GM21825 (cell line): ENCODE measurements around the gene PRKCD.

Source experiments
- ATAC-seq: cut with Tn5 transposase; IDR thresholded peaks from one replicate; pipeline ENCODE4 v1.9.1; 2021; ENCODE audit warnings: mild to moderate bottlenecking, moderate library complexity; ENCODE audit not compliant: unreplicated experiment

The PRKCD gene

DNA sequence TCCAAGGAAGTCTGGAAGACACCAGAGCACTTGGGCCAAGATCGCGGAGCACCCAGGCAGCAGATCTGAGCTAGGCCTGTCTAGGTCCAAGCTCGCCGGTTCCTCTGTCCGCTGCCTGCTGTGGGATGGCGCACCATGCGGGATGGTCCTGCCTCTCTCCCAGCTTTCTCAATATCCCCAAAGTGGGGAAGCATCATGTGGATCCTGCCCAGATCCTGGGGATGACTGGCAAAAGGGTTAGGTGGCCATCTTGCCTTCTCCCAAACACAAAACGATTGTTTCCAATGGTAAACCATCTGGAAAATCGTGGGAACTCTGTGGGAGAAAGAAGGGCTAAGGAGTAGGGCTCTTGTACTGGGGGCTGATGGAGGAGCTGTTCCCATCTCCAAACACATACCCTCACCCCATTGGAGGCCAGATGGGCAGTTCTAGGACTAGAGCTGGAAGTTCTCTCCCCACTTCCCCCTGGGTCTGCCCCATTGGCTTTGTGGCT lies 8.9 kb downstream of the PRKCD start:
- ATAC-seq = no peak

DNA sequence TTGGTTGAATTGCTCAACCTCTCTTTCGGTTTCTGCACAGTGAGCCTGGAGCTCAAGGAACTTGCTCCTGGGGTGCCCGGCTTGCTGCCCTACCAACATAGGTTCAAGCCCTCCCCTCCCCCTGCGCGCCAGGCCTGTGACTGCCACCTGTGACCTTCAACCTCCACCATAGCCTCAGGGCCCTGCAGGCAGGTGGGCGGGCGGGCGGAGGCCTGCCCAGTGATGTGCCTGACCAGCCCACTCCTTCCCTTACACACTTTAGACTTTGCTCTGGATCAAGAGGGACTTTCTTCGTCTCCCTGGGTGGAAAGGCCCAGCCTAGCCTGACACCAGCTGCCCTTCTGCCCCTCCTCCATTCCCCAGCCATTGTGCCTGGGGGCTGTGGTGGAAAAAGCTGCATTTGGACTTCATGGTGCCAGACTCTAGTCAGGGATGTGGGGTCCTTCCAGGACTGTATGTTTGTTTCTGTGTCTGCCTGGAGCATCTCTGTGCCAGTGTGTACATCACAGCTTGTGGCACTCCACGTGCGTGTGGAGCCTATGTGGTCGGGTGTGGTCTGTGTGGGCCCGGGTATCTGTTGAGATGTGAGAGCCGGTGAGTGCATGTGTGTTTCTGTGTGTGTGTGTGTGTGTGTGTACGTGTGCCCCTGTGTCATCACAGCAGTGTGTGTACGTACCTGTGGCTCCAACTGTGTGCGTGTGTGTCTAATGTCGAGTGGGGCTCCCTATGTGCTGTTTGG lies 9.5 kb downstream of the PRKCD start:
- ATAC-seq = peak; percentile 40

DNA sequence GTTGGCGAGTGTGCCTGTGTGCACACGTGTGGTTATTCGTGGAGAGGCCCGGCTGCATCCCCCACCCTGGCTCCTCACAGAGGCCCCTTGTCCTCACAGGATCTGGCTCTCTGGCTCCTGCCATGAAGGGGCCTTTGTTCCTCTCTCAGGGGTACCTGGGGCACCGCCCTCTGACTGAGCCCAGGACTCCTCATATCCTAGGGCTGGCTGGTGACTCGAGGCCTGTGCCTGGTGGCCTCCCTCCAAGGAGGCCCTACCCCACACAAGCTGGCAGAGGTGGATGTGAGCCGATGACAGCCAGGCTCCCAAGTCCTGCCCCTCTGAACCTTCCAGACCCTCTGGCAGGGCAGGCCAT lies 10.0 kb downstream of the PRKCD start:
- no peak for ATAC-seq

DNA sequence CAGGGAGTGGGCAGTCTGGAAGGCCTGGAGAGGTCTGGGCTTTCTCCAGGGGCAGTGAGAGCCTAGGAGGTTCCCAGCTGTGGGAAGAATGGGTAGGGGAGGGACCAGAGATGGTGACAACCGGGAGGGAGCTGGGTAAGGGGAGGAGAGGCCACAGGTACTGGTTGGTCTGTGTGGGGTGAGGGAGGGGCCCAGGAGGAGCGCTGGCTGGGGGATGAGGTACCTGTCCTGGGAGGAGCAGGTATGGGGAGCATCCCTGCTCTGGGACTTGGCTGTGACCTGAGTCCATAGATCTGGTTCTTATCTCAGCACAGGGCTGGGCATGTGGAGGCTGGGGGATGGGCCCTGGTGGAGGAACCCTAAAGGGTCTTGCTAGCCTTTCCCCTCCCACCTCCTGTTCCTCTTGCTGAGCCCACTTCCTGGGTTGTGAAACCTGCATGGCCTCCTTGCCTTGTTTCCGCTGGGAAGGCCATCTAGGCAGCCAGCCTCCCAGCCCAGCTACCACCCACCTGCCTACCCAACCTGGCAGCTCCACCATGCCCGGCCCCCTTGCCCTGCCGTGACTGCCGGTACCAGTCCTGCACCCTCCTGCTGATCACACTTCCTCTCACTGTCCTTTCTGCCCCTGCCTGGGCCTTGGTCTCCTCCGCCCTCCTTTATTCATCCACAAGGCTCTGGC lies 11.0 kb downstream of the PRKCD start:
- ATAC-seq = no peak

DNA sequence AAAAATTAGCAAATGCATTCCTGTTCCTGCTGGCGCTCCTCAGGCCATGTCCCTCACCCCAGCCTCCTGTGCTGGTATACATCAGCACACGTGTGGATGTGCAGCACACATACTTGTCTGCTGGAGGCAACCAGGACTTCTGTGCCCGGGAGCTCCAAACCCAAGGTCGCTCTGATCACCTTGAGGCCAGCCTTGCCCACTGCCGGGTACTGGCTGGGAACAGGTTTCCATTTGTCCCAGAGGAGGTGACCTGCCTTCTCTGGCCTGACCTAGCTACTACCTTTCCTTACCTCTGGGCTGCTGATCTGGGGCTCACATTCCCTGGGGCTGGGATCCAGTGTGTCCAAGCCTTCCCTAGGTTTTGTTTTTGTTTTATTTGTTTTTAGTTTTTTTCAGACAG lies 12.1 kb downstream of the PRKCD start:
- ATAC-seq = no peak

DNA sequence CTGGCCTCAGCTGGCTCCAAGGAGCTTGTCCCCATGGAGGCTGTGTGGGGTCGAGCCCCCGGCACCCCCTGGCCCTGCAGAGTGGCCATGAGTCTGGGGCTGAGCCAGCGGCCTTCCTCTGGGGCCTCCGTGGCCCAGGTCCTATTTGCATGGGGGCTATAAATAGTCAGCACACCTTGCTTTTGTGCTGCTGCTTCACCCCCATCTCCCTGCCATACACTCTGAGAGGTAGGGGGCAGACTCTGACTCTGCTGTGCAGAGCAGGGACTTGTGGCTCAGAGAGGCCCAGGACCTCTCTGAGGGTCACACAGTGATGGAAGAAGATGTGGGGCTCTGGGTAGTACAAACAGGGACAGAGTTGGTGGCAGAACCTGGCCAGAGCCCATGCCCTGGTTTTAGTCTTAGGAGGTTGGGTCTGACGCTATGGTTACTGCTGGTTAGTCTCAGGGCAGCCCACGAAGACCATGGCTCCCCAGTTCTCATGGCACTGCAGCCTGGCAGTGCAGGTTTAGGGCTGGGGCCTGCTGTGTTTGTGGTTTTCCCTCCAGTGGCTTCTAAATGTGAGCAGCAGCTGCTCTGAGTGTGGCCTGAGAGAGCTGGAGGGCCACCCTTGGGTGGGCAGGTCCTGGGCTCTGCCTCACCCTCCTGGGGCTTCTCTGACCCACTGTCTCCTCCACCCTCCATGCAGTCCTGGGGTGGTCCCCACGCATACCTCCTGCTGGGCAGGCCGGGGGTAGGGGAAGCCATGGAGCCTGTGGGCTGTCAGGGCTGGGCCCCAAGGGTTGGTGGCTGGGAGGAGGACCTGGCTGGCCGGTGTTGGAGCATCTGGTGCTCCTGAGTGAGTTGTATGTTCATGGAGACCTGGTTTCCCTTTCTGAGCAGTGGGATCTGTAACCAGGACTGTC lies 13.6 kb downstream of the PRKCD start:
- peak; percentile 37 for ATAC-seq

DNA sequence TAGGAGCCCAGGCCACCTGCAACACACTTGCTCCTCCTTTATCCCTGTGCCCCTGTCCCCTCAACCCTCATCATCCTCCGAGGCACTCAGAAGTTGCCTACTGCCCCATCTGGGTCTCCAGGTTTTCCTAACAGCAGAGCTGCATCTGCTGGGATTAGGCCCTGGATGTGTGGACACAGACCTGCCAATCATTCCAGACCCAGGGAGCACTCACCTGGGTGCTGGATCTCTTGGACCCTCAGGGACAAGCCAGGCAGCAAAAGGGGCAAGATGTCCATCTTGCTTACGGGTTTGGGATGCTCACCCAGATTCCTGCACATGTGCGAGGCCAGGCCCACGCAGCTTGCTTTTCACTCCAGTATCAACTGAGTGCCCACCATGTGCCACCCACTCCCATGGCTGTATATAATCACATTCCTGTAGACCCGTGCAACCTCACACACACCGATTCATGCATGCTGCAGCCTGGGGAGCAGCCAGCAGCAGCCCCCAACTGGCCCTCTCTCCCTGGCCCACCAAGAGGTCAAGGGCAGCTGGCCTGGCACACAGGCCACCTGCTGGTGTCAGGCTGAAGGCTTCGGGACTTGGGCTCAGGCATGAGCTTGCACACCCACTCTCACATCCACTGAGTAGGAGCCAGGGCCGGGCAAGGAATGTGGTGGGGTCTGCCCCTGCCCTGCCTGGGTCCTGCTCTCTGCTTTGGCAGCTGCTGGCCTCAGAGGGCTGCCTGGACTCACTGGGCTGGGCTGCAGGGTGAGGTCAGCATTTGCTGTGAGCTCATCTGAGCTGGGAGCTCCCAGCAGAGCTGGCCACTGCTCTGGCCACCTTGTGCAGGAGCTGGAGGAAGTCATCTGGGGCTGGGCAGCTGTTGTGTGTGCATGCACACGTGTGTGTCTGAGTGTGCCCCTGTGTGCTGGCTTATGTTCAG lies 14.9 kb downstream of the PRKCD start:
- ATAC-seq = no peak

- ATAC-seq = no peak
Observed at GRCh38 chr3:53178246-53178645, 17.2 kb downstream of the PRKCD start.

DNA sequence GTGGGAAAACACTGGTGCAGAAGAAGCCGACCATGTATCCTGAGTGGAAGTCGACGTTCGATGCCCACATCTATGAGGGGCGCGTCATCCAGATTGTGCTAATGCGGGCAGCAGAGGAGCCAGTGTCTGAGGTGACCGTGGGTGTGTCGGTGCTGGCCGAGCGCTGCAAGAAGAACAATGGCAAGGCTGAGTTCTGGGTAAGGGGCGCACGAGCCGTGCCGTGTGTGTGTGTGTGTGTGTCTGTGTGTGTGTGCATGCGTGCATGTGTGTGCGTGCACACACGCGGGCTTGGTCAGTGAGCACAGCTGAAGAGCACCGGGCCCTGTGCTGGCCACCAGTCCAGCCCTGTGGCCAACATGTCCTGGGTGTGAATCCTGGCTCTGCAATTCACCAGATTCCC lies 18.6 kb downstream of the PRKCD start:
- no peak for ATAC-seq

DNA sequence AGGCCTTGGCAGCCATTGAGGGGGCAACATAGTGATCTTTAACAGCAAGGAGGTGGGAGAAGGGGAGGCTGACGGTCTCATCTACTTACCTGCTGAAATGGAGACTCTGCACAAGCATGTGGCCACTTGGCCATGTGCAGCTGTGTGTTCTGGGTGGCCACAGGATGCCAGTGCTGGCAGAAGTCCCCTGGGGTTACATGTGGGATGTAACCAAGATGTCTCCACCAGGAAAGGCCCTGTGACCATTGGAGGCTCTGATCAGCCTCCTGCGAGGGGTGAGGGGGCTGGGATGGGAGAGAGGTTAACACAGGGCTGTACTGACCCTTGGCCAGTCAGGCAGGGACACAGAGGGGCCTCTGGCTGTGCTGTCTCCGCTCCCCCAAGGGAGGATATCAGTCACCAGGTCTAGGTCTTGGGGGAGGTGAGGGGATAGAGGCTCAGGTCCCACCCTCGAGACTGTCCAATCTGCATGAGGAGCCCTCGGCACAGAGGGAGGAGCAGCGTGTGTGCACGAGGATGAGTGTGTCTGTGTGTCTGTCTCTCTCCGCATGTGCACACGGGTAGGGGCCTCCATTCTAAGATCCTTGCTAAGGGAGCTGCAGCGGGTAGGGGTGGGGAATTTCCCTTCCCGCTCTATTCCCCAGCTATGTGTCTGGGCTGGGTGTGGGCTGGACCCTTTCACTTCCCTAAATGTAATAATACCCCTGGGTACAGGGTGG lies 19.5 kb downstream of the PRKCD start:
- ATAC-seq = peak; percentile 91

DNA sequence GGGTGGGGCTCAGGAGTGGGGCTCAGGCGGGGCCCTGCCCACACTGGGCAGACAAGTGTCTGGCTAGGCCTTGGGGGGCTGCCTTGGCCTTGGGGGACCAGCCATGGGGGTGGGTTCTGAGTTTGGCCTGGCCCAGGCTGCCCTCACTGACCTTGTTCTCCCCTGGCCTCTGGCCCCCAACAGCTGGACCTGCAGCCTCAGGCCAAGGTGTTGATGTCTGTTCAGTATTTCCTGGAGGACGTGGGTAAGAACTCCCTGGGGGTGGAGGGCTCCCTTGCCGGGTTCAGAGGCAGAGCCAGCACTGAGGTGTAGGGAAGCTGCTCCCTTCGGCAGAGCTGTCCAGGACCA lies 20.0 kb downstream of the PRKCD start:
- ATAC-seq = peak; percentile 5

DNA sequence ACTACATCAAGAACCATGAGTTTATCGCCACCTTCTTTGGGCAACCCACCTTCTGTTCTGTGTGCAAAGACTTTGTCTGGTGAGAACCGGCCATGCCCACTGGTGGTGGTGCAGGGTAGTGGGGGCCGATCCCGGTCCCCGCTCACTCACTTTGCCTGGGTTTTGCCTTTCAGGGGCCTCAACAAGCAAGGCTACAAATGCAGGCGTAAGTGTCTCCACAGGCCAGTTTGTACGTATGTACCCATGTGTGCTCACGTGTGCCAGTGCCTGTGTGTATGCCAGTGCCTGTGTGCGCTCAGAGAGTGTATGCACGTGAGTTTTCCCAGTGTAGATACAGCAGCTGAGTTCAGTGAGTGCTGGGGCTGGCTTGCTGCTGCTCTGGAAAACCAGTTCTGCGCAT lies 20.5 kb downstream of the PRKCD start:
- ATAC-seq = no peak

DNA sequence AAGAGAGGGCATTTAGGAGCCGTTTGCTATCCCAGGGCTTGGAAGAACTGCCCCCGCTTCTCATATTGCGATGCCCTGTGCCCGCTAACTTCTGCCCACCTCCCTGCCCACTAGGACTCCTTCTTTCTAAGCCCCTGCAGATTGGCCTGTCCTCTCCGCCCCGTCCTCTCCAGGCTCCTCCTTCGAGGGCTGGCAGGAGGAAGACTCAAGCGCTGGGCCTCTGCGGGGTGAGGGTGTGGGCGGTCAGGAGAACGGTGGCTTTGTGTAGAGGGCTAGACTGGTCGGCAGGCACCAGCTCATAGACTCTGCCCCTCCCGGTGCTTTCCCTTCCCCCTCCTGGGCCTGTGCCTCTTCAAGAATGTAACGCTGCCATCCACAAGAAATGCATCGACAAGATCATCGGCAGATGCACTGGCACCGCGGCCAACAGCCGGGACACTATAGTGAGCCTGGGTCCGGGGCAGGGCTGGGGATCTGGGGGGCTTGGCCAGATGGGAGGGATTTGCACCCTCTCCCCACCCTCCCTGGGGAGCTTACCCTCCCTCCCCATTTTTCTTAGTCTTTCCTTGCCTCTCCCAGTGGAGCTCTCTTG lies 21.9 kb downstream of the PRKCD start:
- ATAC-seq = no peak

GRCh38 chr3:53183514-53183913 lies 22.5 kb downstream of the PRKCD start:
- no peak for ATAC-seq

DNA sequence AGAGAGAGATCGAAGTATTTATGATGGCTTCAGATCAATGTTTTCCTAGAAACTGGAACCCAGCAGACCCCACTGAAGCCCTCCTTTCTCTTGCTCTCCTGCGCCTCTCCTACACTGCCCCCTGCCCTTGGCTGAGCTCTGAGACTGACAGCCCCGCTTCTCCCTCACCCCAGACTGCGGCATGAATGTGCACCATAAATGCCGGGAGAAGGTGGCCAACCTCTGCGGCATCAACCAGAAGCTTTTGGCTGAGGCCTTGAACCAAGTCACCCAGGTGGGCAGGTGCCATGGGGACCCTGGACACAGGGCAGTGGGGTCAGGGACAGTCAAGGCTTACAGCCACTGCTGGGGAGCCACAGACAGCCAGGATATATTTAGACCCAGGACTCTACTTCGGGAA lies 23.7 kb downstream of the PRKCD start:
- ATAC-seq = no peak

DNA sequence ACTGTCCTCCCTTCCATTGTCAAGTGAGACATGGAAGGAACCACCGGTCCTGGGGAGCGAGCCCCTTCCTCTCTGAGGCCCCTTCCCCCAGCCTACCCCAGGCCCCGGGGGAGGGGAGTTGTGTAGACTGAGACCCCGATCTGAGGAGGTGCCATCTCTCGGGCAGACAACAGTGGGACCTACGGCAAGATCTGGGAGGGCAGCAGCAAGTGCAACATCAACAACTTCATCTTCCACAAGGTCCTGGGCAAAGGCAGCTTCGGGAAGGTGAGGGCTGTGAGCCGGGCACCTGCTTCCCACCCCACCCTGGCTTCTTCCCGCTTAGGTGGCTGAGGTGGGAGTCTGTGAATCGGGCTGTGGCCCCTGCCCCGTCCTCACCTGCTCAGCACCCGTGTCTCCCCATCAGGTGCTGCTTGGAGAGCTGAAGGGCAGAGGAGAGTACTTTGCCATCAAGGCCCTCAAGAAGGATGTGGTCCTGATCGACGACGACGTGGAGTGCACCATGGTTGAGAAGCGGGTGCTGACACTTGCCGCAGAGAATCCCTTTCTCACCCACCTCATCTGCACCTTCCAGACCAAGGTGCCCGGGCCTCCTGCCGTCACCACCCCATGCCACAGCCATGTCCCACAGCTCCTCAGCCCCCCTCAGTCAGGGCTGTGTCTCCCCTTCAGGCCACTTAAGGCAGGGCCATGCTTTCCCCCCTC lies 24.9 kb downstream of the PRKCD start:
- ATAC-seq = no peak

- no peak for ATAC-seq
Observed at GRCh38 chr3:53186726-53187125, 25.7 kb downstream of the PRKCD start.

GRCh38 chr3:53187430-53187829 lies 26.4 kb downstream of the PRKCD start:
- no peak for ATAC-seq

- no peak for ATAC-seq
Observed at GRCh38 chr3:53188136-53188685, 27.2 kb downstream of the PRKCD start.
